HEK293 (cell line): Measurements from ENCODE around the gene TIAM1.

ENCODE experiments used
- CTCF ChIA-PET: fragments of 350-600 bp; formaldehyde crosslinking; extraction: SDS; loops from one replicate; lab custom pipeline; 2021; ENCODE audit warnings: antibody characterized with exemption; lab: Yijun Ruan, JAX
- POLR2A ChIA-PET: fragments of 300-600 bp; formaldehyde crosslinking; extraction: SDS; loops from one replicate; lab custom pipeline; 2020; ENCODE audit warnings: antibody characterized with exemption, inconsistent platforms; lab: Yijun Ruan, JAX
- H3K27ac ChIP-seq: fragments of 200-500 bp; sonication (Bioruptor generic); 2 replicates; pipeline ENCODE4 v1.5.1; 2014; ENCODE audit warnings: low read depth, low read length, control low read depth, inconsistent platforms; ENCODE audit errors: extremely low read depth
- H3K36me3 ChIP-seq, 2 experiments: fragments of 200-500 bp in 1 of 2; sonication (Bioruptor generic) in 1 of 2; 1 replicate in 1 of 2; 2 replicates in 1 of 2; pipeline ENCODE4 v1.5.1; 2014 to 2017; ENCODE audit warnings: inconsistent platforms in 2 of 2, low read length in 2 of 2; ENCODE audit not compliant: control insufficient read depth in 2 of 2, insufficient read depth in 1 of 2
- H3K4me1 ChIP-seq: fragments of 200-500 bp; sonication (Bioruptor generic); 2 replicates; pipeline ENCODE4 v1.5.1; 2014; ENCODE audit warnings: mild to moderate bottlenecking, low read length, inconsistent platforms; ENCODE audit not compliant: control insufficient read depth, insufficient read depth
- H3K4me3 ChIP-seq: 2 replicates; pipeline ENCODE4 v1.5.1; 2011; ENCODE audit warnings: low read depth, mild to moderate bottlenecking, control low read depth, low read length, moderate library complexity
- H3K9me3 ChIP-seq: fragments of 200-500 bp; sonication (Bioruptor generic); 2 replicates; pipeline ENCODE4 v1.5.1; 2014; ENCODE audit warnings: low read depth, low read length, inconsistent platforms; ENCODE audit not compliant: control insufficient read depth, insufficient read depth
- ELK4 ChIP-seq: IDR thresholded peaks from 2 replicates; pipeline ENCODE4 v1.6.1; 2011; ENCODE audit warnings: mild to moderate bottlenecking, low read depth, low read length, borderline replicate concordance
- GLIS2 ChIP-seq: fragments of 450-650 bp; formaldehyde crosslinking; IDR thresholded peaks from 2 replicates; pipeline ENCODE4 v1.5.1; 2016; ENCODE audit warnings: missing biosample characterization, missing genetic modification characterization
- HIC1 ChIP-seq: fragments of 450-650 bp; formaldehyde crosslinking; IDR thresholded peaks from 2 replicates; pipeline ENCODE4 v1.5.1; 2016; ENCODE audit warnings: missing biosample characterization, missing genetic modification characterization
- OSR2 ChIP-seq: fragments of 450-650 bp; formaldehyde crosslinking; IDR thresholded peaks from 2 replicates; pipeline ENCODE4 v1.5.1; 2016; ENCODE audit warnings: missing biosample characterization, missing genetic modification characterization
- TRIM28 ChIP-seq: IDR thresholded peaks from 2 replicates; pipeline ENCODE4 v1.6.1; 2011; ENCODE audit warnings: low read length, control low read depth, borderline replicate concordance
- ZFP3 ChIP-seq: fragments of 450-650 bp; formaldehyde crosslinking; IDR thresholded peaks from 2 replicates; pipeline ENCODE4 v1.5.1; 2016; ENCODE audit warnings: low read depth, missing biosample characterization, missing genetic modification characterization
- ZIC2 ChIP-seq: fragments of 450-650 bp; formaldehyde crosslinking; IDR thresholded peaks from 2 replicates; pipeline ENCODE4 v1.5.1; 2016; ENCODE audit warnings: missing biosample characterization, missing genetic modification characterization
- ZNF16 ChIP-seq: fragments of 450-650 bp; formaldehyde crosslinking; IDR thresholded peaks from 2 replicates; pipeline ENCODE4 v1.5.1; 2016; ENCODE audit warnings: low read depth, missing biosample characterization, missing genetic modification characterization
- ZNF19 ChIP-seq: fragments of 450-650 bp; formaldehyde crosslinking; IDR thresholded peaks from 2 replicates; pipeline ENCODE4; 2016; ENCODE audit warnings: missing biosample characterization, missing genetic modification characterization, low read depth
- ZNF221 ChIP-seq: fragments of 450-650 bp; formaldehyde crosslinking; IDR thresholded peaks from 2 replicates; pipeline ENCODE4 v1.5.1; 2017; ENCODE audit warnings: missing biosample characterization, missing genetic modification characterization, borderline replicate concordance
- ZNF26 ChIP-seq: fragments of 450-650 bp; formaldehyde crosslinking; IDR thresholded peaks from 2 replicates; pipeline ENCODE4 v1.5.1; 2016; ENCODE audit warnings: missing biosample characterization, missing genetic modification characterization
- ZNF350 ChIP-seq: fragments of 450-650 bp; formaldehyde crosslinking; IDR thresholded peaks from 2 replicates; pipeline ENCODE4 v1.5.0; 2017; ENCODE audit warnings: missing biosample characterization, mild to moderate bottlenecking, missing genetic modification characterization
- ZNF449 ChIP-seq: fragments of 450-650 bp; formaldehyde crosslinking; IDR thresholded peaks from 2 replicates; pipeline ENCODE4 v1.5.1; 2017; ENCODE audit warnings: missing biosample characterization, mild to moderate bottlenecking, missing genetic modification characterization, moderate library complexity
- ZNF501 ChIP-seq: fragments of 450-650 bp; formaldehyde crosslinking; IDR thresholded peaks from 2 replicates; pipeline ENCODE4 v1.5.1; 2016; ENCODE audit warnings: missing biosample characterization, missing genetic modification characterization
- ZNF548 ChIP-seq: fragments of 450-650 bp; formaldehyde crosslinking; IDR thresholded peaks from 2 replicates; pipeline ENCODE4 v1.5.1; 2016; ENCODE audit warnings: missing biosample characterization, missing genetic modification characterization
- ZNF623 ChIP-seq: fragments of 450-650 bp; formaldehyde crosslinking; IDR thresholded peaks from 2 replicates; pipeline ENCODE4 v1.5.1; 2016; ENCODE audit warnings: missing biosample characterization, missing genetic modification characterization
- ZNF624 ChIP-seq: fragments of 450-650 bp; formaldehyde crosslinking; IDR thresholded peaks from 2 replicates; pipeline ENCODE4 v1.5.1; 2017; ENCODE audit warnings: missing biosample characterization, missing genetic modification characterization
- ZNF660 ChIP-seq: fragments of 450-650 bp; IDR thresholded peaks from 2 replicates; pipeline ENCODE4 v1.5.1; 2018; ENCODE audit warnings: missing biosample characterization, mild to moderate bottlenecking, missing genetic modification characterization
- ZNF777 ChIP-seq: fragments of 450-650 bp; formaldehyde crosslinking; IDR thresholded peaks from 2 replicates; pipeline ENCODE4 v1.5.1; 2017; ENCODE audit warnings: missing biosample characterization, missing genetic modification characterization, borderline replicate concordance
- ZNF843 ChIP-seq: fragments of 450-650 bp; formaldehyde crosslinking; IDR thresholded peaks from 2 replicates; pipeline ENCODE4 v1.5.1; 2016; ENCODE audit warnings: missing biosample characterization, missing genetic modification characterization
- ZXDB ChIP-seq: fragments of 450-650 bp; formaldehyde crosslinking; IDR thresholded peaks from 2 replicates; pipeline ENCODE4 v1.5.1; 2016; ENCODE audit warnings: missing biosample characterization, missing genetic modification characterization
- TF ChIP-seq, protein P1 (sequence below): fragments of 450-650 bp; formaldehyde crosslinking; IDR thresholded peaks from 2 replicates; pipeline ENCODE4 v1.5.1; 2016; ENCODE audit warnings: missing biosample characterization, missing genetic modification characterization
- TF ChIP-seq, protein P2 (sequence below): fragments of 450-650 bp; formaldehyde crosslinking; IDR thresholded peaks from 2 replicates; pipeline ENCODE4 v1.5.1; 2016; ENCODE audit warnings: missing biosample characterization, missing genetic modification characterization, low read depth
- TF ChIP-seq, protein P3 (sequence below): fragments of 450-650 bp; formaldehyde crosslinking; IDR thresholded peaks from 2 replicates; pipeline ENCODE4 v1.5.1; 2017; ENCODE audit warnings: missing biosample characterization, missing genetic modification characterization

The TIAM1 gene

DNA sequence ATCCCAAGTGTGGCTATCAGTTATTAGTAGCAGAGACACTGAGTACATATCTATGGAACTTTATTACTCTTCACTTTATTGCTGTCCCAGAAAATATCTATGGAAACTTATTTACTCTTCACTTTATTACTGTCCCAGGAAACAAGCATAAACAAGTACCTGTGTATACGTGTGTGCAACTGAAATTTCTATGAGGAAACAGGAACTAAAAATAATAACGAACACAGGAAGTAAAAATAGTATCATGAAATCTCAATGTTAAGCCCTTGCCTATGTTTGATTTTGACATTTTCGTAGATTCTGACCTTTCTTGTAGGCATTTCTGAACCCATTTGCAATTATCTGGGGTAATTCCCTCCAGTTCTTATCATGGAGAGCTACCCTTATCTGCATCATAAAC is 240.9 kb downstream of the TIAM1 start:
- POLR2A ChIA-PET: interaction anchor here (0.6 kb wide), 1 partner anchor 1932 kb away, joined by 3 read pairs; no protein-coding TSS in a partner anchor
- Histone ChIP-seq H3K4me1 (no peaks in the 10 kb centered on the region), H3K4me3 (no peak overlapping the region), H3K36me3 (no peaks in the 10 kb centered on the region), H3K9me3 (no peaks in the 10 kb centered on the region), H3K27ac (no peak overlapping the region)
- TF ChIP-seq TRIM28: no peak
- TF ChIP-seq ELK4: no peak
- TF ChIP-seq ZNF19: no peak
- TF ChIP-seq, protein P1, sequence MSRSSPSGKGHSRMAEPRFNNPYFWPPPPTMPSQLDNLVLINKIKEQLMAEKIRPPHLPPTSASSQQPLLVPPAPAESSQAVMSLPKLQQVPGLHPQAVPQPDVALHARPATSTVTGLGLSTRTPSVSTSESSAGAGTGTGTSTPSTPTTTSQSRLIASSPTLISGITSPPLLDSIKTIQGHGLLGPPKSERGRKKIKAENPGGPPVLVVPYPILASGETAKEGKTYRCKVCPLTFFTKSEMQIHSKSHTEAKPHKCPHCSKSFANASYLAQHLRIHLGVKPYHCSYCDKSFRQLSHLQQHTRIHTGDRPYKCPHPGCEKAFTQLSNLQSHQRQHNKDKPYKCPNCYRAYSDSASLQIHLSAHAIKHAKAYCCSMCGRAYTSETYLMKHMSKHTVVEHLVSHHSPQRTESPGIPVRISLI (tag by site-specific recombination): no peak
- no peak for TF ChIP-seq ZNF624 (tag by site-specific recombination)
- no peak for TF ChIP-seq OSR2
- TF ChIP-seq, protein P2, sequence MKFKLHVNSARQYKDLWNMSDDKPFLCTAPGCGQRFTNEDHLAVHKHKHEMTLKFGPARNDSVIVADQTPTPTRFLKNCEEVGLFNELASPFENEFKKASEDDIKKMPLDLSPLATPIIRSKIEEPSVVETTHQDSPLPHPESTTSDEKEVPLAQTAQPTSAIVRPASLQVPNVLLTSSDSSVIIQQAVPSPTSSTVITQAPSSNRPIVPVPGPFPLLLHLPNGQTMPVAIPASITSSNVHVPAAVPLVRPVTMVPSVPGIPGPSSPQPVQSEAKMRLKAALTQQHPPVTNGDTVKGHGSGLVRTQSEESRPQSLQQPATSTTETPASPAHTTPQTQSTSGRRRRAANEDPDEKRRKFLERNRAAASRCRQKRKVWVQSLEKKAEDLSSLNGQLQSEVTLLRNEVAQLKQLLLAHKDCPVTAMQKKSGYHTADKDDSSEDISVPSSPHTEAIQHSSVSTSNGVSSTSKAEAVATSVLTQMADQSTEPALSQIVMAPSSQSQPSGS (tag by site-specific recombination): no peak
- TF ChIP-seq ZNF449 (tag by site-specific recombination): no peak
- TF ChIP-seq GLIS2: no peak
- no peak for TF ChIP-seq ZXDB (tag by site-specific recombination)
- TF ChIP-seq ZNF660 (tag by site-specific recombination): no peak
- TF ChIP-seq ZIC2 (tag by site-specific recombination): no peak
- no peak for TF ChIP-seq ZNF26 (tag by site-specific recombination)
- TF ChIP-seq ZNF16 (tag by site-specific recombination): no peak
- TF ChIP-seq ZNF777 (tag by site-specific recombination): no peak
- TF ChIP-seq ZNF501 (tag by site-specific recombination): no peak
- no peak for TF ChIP-seq ZNF221 (tag by site-specific recombination)
- no peak for TF ChIP-seq ZNF548 (tag by site-specific recombination)
- no peak for TF ChIP-seq ZNF843 (tag by site-specific recombination)
- CTCF ChIA-PET: interaction anchor here (1.1 to 8.3 kb wide), 3 partner anchors 80 to 477 kb away, joined by 5 to 94 read pairs (median 8); no protein-coding TSS in a partner anchor

DNA sequence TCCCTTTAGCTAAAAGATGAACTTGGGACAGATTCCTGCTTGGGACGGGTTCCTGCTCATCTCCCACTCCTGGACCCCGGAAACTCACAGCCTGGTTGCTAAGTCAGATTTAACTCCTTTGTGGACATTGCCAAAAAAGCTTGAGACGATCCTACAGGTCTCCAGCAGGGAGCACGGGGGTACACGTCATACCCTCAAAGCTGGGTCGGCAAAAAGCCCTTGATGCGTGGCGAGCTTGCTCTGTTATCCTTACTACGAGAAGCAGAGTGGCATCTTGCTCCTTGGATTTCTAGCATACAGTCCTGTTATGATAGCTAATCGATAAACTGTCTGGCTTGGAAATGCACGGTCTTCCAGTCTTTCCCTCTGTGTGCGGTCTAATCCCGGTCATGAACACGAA is 244.9 kb downstream of the TIAM1 start:
- ChIA-PET CTCF (interaction anchor here (0.6 to 8.3 kb wide), 27 partner anchors 10 to 701 kb away, joined by 3 to 94 read pairs (median 3); no protein-coding TSS in a partner anchor), POLR2A (no interaction called here)
- no peaks in the 10 kb centered on the region for H3K4me1 ChIP-seq
- H3K9me3 ChIP-seq: no peaks in the 10 kb centered on the region
- H3K27ac ChIP-seq: no peak overlapping the region
- H3K4me3 ChIP-seq: no peak overlapping the region
- H3K36me3 ChIP-seq: no peaks in the 10 kb centered on the region
- no peak for TF ChIP-seq ZNF623 (tag by site-specific recombination)
- no peak for TF ChIP-seq ZNF350 (tag by site-specific recombination)
- no peak for TF ChIP-seq HIC1
- no peak for TF ChIP-seq ZFP3 (tag by site-specific recombination)
- TF ChIP-seq, protein P3, sequence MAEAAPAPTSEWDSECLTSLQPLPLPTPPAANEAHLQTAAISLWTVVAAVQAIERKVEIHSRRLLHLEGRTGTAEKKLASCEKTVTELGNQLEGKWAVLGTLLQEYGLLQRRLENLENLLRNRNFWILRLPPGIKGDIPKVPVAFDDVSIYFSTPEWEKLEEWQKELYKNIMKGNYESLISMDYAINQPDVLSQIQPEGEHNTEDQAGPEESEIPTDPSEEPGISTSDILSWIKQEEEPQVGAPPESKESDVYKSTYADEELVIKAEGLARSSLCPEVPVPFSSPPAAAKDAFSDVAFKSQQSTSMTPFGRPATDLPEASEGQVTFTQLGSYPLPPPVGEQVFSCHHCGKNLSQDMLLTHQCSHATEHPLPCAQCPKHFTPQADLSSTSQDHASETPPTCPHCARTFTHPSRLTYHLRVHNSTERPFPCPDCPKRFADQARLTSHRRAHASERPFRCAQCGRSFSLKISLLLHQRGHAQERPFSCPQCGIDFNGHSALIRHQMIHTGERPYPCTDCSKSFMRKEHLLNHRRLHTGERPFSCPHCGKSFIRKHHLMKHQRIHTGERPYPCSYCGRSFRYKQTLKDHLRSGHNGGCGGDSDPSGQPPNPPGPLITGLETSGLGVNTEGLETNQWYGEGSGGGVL (tag by site-specific recombination): no peak
